Stimulated activated CD8-positive, alpha-beta memory T cell treated with anti-CD3 and anti-CD28 coated beads, Interleukin-4, amount 100 ng/mL, for 4 hours (primary cell): Measurements from ENCODE around the gene NXPH3.
A peak's percentile ranks its signal among the peaks of the same experiment; 100 is the strongest.
"Not testable (repeated sequence)": the region's sequence is repeated elsewhere in the genome, so short reads cannot be mapped to it uniquely, and the experiment has no call there.

Source experiments
- DNase-seq, 2 donors: peaks; one replicate each; pipeline ENCODE4 v3.0.0-alpha.2; 2020; ENCODE audit warnings: low read depth in 2 of 2, low spot score in 1 of 2

The NXPH3 gene

GRCh38 chr17:49575679-49576087 is at the start of gene NXPH3:
Gene NXPH3, plus strand, starts transcription at chr17:49575871. Its CDS starts 349 bp downstream, at chr17:49576220.
- peak; percentile 14 to 18 for DNase-seq

- no peak for DNase-seq
These were observed 47.6 kb upstream of the NXPH3 start for GRCh38 chr17:49527927-49528651.

- no peak for DNase-seq
These were observed 46.7 kb upstream of the NXPH3 start for GRCh38 chr17:49528966-49529365.

GRCh38 chr17:49530118-49530517 is 45.6 kb upstream of the NXPH3 start:
- DNase-seq, result no peak

GRCh38 chr17:49543860-49544259 is 31.8 kb upstream of the NXPH3 start:
- DNase-seq, result no peak

GRCh38 chr17:49545007-49545660 is 30.5 kb upstream of the NXPH3 start:
- DNase-seq, result no peak

GRCh38 chr17:49545806-49546545 is 29.7 kb upstream of the NXPH3 start:
- DNase-seq, result no peak

- DNase-seq, result no peak
These were observed 28.8 kb upstream of the NXPH3 start for GRCh38 chr17:49546546-49547535.

GRCh38 chr17:49547566-49547965 is 28.1 kb upstream of the NXPH3 start:
- no peak for DNase-seq

GRCh38 chr17:49548051-49548505 is 27.6 kb upstream of the NXPH3 start:
- no peak for DNase-seq

GRCh38 chr17:49548506-49549310 is 27.0 kb upstream of the NXPH3 start:
- DNase-seq, result no peak

- DNase-seq, result no peak
These were observed 26.4 kb upstream of the NXPH3 start for GRCh38 chr17:49549311-49549605.

- DNase-seq, result no peak
These were observed 25.7 kb upstream of the NXPH3 start for GRCh38 chr17:49549691-49550678.

- not testable (repeated sequence) for DNase-seq
These were observed 24.9 kb upstream of the NXPH3 start for GRCh38 chr17:49550764-49551163.

- no peak for DNase-seq
These were observed 24.2 kb upstream of the NXPH3 start for GRCh38 chr17:49551221-49552069.

GRCh38 chr17:49552070-49552751 is 23.5 kb upstream of the NXPH3 start:
- no peak for DNase-seq

- DNase-seq, result no peak
These were observed 21.9 kb upstream of the NXPH3 start for GRCh38 chr17:49553676-49554335.
